ENCODE results near the gene MXD1. TPM values are rescaled to one million over a fixed set of nuclear protein-coding genes. Genes with fewer than 3 reads are reported as not detected.

The MXD1 gene
- total RNA-seq, 1 experiment from 2014 or later: 1.5 TPM

DNA sequence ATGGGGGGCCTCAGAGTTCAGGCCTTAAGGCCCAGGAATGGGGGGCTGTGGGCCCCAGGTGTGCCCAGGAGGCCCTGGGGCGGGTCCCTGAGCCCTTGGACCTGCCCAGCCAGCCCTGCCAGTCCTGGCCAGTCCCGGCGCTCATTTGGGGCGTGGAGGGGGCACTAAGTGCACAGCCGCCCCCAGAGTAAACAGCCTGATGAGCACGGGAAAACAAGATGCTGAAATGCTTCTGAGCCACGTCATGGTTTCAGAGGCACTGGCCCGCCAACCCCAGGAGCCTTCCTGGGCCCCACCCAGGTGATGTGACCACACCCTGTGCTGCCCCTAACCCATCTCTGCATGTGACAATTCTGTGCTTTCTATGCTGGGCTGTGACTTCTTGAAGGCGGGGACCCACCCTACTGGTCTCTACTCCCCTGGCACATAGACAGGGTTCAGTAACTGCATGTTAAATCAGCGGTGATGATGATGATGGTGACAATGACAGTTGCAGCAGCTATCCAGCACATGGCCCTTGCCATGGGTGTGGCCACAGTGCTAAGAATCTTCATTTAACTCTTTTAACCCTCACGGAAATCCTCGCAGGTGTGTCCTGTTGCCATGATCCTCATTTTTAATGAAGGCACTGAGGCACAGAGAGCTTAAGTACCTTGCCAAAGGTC, 74.7 kb downstream of the MXD1 start:
- H3K27me3 Mint-ChIP-seq (ENCODE audit: low read depth): no peaks in the 10 kb centered on the region
- no peaks in the 10 kb centered on the region for H3K36me3 Mint-ChIP-seq
- no peak overlapping the region for H3K4me3 Mint-ChIP-seq
- H3K9me3 Mint-ChIP-seq: peaks cover 3% of the 10 kb centered on the region; the same call in 1 of the 2 replicates
- DNase-seq (ENCODE audit: low spot score): no peak
- H3K27ac Mint-ChIP-seq: no peak overlapping the region
- ChIA-PET CTCF (no interaction called here), POLR2A (no interaction called here)
- H3K4me1 Mint-ChIP-seq: peaks cover 7% of the 10 kb centered on the region
- no peak for ATAC-seq
- TF ChIP-seq ZNF121 (CRISPR knock-in tag; IDR thresholded peaks at IDR 0.05): no peak
- TF ChIP-seq, protein P1, sequence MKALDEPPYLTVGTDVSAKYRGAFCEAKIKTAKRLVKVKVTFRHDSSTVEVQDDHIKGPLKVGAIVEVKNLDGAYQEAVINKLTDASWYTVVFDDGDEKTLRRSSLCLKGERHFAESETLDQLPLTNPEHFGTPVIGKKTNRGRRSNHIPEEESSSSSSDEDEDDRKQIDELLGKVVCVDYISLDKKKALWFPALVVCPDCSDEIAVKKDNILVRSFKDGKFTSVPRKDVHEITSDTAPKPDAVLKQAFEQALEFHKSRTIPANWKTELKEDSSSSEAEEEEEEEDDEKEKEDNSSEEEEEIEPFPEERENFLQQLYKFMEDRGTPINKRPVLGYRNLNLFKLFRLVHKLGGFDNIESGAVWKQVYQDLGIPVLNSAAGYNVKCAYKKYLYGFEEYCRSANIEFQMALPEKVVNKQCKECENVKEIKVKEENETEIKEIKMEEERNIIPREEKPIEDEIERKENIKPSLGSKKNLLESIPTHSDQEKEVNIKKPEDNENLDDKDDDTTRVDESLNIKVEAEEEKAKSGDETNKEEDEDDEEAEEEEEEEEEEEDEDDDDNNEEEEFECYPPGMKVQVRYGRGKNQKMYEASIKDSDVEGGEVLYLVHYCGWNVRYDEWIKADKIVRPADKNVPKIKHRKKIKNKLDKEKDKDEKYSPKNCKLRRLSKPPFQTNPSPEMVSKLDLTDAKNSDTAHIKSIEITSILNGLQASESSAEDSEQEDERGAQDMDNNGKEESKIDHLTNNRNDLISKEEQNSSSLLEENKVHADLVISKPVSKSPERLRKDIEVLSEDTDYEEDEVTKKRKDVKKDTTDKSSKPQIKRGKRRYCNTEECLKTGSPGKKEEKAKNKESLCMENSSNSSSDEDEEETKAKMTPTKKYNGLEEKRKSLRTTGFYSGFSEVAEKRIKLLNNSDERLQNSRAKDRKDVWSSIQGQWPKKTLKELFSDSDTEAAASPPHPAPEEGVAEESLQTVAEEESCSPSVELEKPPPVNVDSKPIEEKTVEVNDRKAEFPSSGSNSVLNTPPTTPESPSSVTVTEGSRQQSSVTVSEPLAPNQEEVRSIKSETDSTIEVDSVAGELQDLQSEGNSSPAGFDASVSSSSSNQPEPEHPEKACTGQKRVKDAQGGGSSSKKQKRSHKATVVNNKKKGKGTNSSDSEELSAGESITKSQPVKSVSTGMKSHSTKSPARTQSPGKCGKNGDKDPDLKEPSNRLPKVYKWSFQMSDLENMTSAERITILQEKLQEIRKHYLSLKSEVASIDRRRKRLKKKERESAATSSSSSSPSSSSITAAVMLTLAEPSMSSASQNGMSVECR (CRISPR knock-in tag; IDR thresholded peaks at IDR 0.05; ENCODE audit: borderline replicate concordance): no peak
- no peak for TF ChIP-seq KAT7 (CRISPR knock-in tag; IDR thresholded peaks at IDR 0.05; ENCODE audit: borderline replicate concordance)
- TF ChIP-seq MYBL2 (CRISPR knock-in tag; IDR thresholded peaks at IDR 0.05): no peak
- TF ChIP-seq, protein P2, sequence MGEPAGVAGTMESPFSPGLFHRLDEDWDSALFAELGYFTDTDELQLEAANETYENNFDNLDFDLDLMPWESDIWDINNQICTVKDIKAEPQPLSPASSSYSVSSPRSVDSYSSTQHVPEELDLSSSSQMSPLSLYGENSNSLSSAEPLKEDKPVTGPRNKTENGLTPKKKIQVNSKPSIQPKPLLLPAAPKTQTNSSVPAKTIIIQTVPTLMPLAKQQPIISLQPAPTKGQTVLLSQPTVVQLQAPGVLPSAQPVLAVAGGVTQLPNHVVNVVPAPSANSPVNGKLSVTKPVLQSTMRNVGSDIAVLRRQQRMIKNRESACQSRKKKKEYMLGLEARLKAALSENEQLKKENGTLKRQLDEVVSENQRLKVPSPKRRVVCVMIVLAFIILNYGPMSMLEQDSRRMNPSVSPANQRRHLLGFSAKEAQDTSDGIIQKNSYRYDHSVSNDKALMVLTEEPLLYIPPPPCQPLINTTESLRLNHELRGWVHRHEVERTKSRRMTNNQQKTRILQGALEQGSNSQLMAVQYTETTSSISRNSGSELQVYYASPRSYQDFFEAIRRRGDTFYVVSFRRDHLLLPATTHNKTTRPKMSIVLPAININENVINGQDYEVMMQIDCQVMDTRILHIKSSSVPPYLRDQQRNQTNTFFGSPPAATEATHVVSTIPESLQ (CRISPR knock-in tag; IDR thresholded peaks at IDR 0.05): no peak
- TF ChIP-seq, protein P3, sequence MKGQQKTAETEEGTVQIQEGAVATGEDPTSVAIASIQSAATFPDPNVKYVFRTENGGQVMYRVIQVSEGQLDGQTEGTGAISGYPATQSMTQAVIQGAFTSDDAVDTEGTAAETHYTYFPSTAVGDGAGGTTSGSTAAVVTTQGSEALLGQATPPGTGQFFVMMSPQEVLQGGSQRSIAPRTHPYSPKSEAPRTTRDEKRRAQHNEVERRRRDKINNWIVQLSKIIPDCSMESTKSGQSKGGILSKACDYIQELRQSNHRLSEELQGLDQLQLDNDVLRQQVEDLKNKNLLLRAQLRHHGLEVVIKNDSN (CRISPR knock-in tag; IDR thresholded peaks at IDR 0.05): no peak
- TF ChIP-seq, protein P4, sequence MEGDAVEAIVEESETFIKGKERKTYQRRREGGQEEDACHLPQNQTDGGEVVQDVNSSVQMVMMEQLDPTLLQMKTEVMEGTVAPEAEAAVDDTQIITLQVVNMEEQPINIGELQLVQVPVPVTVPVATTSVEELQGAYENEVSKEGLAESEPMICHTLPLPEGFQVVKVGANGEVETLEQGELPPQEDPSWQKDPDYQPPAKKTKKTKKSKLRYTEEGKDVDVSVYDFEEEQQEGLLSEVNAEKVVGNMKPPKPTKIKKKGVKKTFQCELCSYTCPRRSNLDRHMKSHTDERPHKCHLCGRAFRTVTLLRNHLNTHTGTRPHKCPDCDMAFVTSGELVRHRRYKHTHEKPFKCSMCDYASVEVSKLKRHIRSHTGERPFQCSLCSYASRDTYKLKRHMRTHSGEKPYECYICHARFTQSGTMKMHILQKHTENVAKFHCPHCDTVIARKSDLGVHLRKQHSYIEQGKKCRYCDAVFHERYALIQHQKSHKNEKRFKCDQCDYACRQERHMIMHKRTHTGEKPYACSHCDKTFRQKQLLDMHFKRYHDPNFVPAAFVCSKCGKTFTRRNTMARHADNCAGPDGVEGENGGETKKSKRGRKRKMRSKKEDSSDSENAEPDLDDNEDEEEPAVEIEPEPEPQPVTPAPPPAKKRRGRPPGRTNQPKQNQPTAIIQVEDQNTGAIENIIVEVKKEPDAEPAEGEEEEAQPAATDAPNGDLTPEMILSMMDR (IDR thresholded peaks at IDR 0.05): no peak
- TF ChIP-seq, protein P5, sequence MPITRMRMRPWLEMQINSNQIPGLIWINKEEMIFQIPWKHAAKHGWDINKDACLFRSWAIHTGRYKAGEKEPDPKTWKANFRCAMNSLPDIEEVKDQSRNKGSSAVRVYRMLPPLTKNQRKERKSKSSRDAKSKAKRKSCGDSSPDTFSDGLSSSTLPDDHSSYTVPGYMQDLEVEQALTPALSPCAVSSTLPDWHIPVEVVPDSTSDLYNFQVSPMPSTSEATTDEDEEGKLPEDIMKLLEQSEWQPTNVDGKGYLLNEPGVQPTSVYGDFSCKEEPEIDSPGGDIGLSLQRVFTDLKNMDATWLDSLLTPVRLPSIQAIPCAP (CRISPR knock-in tag; IDR thresholded peaks at IDR 0.05): no peak
- TF ChIP-seq, protein P6, sequence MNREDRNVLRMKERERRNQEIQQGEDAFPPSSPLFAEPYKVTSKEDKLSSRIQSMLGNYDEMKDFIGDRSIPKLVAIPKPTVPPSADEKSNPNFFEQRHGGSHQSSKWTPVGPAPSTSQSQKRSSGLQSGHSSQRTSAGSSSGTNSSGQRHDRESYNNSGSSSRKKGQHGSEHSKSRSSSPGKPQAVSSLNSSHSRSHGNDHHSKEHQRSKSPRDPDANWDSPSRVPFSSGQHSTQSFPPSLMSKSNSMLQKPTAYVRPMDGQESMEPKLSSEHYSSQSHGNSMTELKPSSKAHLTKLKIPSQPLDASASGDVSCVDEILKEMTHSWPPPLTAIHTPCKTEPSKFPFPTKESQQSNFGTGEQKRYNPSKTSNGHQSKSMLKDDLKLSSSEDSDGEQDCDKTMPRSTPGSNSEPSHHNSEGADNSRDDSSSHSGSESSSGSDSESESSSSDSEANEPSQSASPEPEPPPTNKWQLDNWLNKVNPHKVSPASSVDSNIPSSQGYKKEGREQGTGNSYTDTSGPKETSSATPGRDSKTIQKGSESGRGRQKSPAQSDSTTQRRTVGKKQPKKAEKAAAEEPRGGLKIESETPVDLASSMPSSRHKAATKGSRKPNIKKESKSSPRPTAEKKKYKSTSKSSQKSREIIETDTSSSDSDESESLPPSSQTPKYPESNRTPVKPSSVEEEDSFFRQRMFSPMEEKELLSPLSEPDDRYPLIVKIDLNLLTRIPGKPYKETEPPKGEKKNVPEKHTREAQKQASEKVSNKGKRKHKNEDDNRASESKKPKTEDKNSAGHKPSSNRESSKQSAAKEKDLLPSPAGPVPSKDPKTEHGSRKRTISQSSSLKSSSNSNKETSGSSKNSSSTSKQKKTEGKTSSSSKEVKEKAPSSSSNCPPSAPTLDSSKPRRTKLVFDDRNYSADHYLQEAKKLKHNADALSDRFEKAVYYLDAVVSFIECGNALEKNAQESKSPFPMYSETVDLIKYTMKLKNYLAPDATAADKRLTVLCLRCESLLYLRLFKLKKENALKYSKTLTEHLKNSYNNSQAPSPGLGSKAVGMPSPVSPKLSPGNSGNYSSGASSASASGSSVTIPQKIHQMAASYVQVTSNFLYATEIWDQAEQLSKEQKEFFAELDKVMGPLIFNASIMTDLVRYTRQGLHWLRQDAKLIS (CRISPR knock-in tag; IDR thresholded peaks at IDR 0.05; ENCODE audit: borderline replicate concordance): no peak
- TF ChIP-seq, protein P7, sequence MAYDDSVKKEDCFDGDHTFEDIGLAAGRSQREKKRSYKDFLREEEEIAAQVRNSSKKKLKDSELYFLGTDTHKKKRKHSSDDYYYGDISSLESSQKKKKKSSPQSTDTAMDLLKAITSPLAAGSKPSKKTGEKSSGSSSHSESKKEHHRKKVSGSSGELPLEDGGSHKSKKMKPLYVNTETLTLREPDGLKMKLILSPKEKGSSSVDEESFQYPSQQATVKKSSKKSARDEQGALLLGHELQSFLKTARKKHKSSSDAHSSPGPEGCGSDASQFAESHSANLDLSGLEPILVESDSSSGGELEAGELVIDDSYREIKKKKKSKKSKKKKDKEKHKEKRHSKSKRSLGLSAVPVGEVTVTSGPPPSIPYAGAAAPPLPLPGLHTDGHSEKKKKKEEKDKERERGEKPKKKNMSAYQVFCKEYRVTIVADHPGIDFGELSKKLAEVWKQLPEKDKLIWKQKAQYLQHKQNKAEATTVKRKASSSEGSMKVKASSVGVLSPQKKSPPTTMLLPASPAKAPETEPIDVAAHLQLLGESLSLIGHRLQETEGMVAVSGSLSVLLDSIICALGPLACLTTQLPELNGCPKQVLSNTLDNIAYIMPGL (CRISPR knock-in tag; IDR thresholded peaks at IDR 0.05): no peak
- TF ChIP-seq ZNF317 (CRISPR knock-in tag; IDR thresholded peaks at IDR 0.05; ENCODE audit: borderline replicate concordance, low read depth): no peak
- TF ChIP-seq TEAD4 (CRISPR knock-in tag; IDR thresholded peaks at IDR 0.05): no peak
- TF ChIP-seq, protein P8, sequence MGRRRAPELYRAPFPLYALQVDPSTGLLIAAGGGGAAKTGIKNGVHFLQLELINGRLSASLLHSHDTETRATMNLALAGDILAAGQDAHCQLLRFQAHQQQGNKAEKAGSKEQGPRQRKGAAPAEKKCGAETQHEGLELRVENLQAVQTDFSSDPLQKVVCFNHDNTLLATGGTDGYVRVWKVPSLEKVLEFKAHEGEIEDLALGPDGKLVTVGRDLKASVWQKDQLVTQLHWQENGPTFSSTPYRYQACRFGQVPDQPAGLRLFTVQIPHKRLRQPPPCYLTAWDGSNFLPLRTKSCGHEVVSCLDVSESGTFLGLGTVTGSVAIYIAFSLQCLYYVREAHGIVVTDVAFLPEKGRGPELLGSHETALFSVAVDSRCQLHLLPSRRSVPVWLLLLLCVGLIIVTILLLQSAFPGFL (CRISPR knock-in tag; IDR thresholded peaks at IDR 0.05; ENCODE audit: borderline replicate concordance): no peak
- TF ChIP-seq, protein P9, sequence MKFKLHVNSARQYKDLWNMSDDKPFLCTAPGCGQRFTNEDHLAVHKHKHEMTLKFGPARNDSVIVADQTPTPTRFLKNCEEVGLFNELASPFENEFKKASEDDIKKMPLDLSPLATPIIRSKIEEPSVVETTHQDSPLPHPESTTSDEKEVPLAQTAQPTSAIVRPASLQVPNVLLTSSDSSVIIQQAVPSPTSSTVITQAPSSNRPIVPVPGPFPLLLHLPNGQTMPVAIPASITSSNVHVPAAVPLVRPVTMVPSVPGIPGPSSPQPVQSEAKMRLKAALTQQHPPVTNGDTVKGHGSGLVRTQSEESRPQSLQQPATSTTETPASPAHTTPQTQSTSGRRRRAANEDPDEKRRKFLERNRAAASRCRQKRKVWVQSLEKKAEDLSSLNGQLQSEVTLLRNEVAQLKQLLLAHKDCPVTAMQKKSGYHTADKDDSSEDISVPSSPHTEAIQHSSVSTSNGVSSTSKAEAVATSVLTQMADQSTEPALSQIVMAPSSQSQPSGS (CRISPR knock-in tag; IDR thresholded peaks at IDR 0.05; ENCODE audit: borderline replicate concordance, low read depth): no peak
- no peak for TF ChIP-seq ZNF263 (CRISPR knock-in tag; IDR thresholded peaks at IDR 0.05; ENCODE audit: low read depth)
- TF ChIP-seq, protein P10, sequence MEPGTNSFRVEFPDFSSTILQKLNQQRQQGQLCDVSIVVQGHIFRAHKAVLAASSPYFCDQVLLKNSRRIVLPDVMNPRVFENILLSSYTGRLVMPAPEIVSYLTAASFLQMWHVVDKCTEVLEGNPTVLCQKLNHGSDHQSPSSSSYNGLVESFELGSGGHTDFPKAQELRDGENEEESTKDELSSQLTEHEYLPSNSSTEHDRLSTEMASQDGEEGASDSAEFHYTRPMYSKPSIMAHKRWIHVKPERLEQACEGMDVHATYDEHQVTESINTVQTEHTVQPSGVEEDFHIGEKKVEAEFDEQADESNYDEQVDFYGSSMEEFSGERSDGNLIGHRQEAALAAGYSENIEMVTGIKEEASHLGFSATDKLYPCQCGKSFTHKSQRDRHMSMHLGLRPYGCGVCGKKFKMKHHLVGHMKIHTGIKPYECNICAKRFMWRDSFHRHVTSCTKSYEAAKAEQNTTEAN (CRISPR knock-in tag; IDR thresholded peaks at IDR 0.05): no peak

All from WTC11 (cell line).